VCaP (cell line): ENCODE measurements around the gene TCTN1.

Experiments
- H3K27ac ChIP-seq: fragments of 450-650 bp; 2 replicates; pipeline ENCODE4 v1.5.1; 2017
- TF ChIP-seq, protein P1 (sequence below): fragments of 450-650 bp; conservative IDR thresholded peaks from 2 replicates; pipeline ENCODE4 v1.5.1; 2017; ENCODE audit warnings: mild to moderate bottlenecking, moderate library complexity

The TCTN1 gene

GRCh38 chr12:110656071-110656655 is 42.2 kb downstream of the TCTN1 start:
- TF ChIP-seq, protein P1, sequence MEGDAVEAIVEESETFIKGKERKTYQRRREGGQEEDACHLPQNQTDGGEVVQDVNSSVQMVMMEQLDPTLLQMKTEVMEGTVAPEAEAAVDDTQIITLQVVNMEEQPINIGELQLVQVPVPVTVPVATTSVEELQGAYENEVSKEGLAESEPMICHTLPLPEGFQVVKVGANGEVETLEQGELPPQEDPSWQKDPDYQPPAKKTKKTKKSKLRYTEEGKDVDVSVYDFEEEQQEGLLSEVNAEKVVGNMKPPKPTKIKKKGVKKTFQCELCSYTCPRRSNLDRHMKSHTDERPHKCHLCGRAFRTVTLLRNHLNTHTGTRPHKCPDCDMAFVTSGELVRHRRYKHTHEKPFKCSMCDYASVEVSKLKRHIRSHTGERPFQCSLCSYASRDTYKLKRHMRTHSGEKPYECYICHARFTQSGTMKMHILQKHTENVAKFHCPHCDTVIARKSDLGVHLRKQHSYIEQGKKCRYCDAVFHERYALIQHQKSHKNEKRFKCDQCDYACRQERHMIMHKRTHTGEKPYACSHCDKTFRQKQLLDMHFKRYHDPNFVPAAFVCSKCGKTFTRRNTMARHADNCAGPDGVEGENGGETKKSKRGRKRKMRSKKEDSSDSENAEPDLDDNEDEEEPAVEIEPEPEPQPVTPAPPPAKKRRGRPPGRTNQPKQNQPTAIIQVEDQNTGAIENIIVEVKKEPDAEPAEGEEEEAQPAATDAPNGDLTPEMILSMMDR: no peak
- H3K27ac ChIP-seq: no peak overlapping the region

DNA sequence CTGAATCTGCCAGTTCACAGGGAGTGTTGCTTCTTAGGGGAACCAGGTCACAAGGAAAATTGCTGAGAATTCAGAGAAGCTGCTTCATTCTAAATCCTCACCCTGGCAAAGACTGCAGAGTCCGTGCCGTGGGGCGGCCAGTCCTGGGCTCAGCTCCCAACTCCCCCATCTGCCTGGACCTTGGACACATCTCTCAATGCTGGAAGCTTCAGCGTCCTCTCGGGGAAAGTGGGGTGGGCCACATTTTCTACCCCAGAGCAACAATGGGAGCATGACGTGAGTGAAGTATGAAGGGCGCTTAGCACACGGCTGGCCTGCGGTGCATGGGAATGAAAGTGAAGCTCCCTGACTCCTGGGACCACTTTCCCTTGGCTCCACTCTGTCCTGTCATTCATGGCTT is 43.8 kb downstream of the TCTN1 start:
- H3K27ac ChIP-seq: no peak overlapping the region
- TF ChIP-seq, protein P1: no peak

GRCh38 chr12:110658242-110658641 is 44.3 kb downstream of the TCTN1 start:
- TF ChIP-seq, protein P1: no peak
- H3K27ac ChIP-seq: no peak overlapping the region

DNA sequence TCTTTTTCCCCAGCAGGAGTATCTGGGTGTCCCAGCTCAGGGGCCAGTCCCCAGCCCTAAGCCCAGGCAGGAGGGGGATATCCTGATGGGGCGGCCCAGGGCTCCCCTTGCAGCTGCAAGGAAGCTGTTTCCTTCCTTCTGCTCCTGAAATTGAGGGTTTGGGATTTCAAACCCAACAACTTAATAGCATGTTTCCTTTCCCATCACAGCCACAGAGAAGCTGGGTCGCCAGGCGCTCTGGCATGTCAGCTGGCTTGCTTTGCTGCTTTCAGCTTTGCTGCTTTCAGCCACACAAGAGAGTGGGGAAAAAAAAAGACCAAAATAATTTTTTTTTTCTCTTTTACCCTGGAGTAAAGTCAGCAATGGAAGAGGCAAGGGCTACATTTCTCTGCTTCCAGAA is 44.9 kb downstream of the TCTN1 start:
- no peak overlapping the region for H3K27ac ChIP-seq
- TF ChIP-seq, protein P1: no peak

DNA sequence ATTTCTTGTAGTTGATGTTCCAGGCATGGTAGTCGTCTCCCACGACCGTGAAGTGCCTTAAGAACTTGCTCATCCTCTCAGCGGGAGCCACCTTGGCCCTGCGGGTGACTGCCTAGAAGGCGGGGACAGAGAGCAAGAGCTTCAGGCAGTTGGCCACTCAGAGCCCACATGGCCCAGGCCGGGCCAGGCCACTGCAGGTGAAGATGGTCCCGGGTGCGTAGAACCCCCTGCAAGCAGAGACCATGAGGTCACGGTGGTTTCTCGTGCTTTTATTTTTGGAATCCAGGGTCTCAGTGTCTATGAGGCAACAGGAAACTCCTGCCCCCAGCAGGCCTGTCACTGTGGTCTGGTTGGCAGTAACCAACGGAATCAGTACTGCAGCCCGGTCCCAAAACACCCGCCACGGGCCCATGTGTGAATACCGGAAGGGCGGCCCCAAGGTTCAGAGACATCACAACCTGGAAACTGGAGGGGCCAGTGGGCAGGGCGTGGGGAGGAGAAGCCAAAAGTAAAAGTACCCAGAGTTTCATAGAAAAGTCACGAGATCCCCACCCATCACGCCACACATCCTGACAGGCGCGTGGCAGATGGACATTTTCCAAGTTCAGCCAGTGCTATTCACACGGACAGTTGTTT is 47.5 kb downstream of the TCTN1 start:
- TF ChIP-seq, protein P1: no peak
- no peak overlapping the region for H3K27ac ChIP-seq

- TF ChIP-seq, protein P1: no peak
- H3K27ac ChIP-seq: no peak overlapping the region
Measured at GRCh38 chr12:110666892-110667291, 53.0 kb downstream of the TCTN1 start.

- no peak overlapping the region for H3K27ac ChIP-seq
- TF ChIP-seq, protein P1: no peak
Measured at GRCh38 chr12:110667671-110668070, 53.7 kb downstream of the TCTN1 start.
